Raji (cell line): ENCODE measurements around the gene GIT1.

Experiments used
- POLR2A ChIP-seq: IDR thresholded peaks from 2 replicates; pipeline ENCODE4 v1.6.1; 2011; ENCODE audit warnings: low read depth, low read length, control low read depth; ENCODE audit not compliant: insufficient read depth

The GIT1 gene

GRCh38 chr17:29578626-29579485 is 10.6 kb downstream of the GIT1 start:
- no peak for TF ChIP-seq POLR2A

- TF ChIP-seq POLR2A = no peak
Observed at GRCh38 chr17:29577385-29578211, 11.8 kb downstream of the GIT1 start.

GRCh38 chr17:29577001-29577370 is 12.5 kb downstream of the GIT1 start:
- TF ChIP-seq POLR2A = no peak

DNA sequence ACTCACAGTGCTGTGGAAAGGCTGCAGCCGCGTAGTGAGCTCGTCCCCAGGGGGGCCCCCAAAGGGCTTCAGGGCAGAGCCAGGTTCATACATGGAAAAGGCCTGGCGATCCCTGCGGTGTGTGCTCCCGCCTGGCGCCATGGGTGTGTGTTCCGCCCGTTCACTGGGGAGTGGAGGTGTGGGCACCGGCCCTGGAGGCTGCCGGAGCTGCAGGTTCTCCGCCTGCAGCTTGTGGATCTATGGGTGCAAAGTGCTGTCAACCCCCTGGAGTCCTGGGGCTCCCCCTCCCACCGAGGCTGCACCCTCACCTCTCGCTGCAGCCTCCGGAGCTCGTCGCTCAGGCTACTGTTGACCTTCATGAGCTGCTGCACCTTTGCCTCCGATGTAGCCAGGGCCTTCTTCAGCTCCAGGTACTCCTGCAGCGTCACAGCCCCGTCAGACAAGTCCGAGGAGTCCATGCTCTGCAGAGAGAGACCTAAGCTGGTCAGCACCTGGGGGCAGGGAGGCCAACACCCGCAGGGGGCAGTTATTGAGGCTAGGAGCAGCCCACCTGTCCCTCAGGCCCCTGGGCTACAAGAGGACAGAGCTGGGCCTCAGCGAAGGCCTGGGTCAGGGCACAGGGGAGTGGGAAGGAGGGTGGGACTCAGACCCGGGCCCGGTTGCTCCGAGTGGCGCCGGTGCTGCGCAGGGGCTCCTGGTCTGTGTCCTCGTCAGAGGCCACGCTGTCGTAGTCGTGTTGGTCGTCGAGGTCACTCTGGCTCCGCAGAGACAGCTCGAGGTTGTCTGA is 13.0 kb downstream of the GIT1 start:
- TF ChIP-seq POLR2A = no peak

DNA sequence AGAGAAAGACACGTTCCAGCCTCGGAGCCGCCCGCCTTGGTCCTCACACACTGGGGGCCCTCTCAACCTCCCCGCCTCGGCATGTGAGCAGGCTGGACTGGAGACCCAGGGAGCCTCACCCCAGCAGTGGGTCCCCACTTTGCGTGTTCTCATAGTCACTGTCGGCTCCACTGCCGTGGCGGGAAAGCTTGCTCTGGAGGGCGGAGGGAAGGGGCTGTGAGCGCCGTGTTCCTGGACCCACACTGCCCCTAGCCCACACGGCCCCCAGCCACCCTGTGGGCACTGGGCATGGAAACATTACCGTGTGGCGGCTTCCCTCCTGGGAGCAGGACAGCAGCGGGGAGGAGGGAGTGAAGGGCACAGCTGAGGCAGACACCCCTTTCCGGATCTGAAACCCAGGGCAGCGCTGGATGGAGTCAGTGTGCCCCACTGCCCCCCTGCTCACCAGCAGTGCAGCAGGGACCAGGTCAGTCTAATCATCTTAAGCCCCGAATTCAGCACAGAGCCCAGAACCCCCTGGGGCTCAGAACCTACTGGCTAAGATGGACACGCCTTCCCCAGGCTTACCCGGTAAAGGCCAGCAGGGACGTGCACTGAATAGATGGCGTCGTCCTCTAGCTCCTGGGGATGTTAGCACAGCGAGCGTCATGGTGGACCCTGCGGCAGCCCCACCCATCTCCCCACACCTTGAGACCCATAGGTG is 13.8 kb downstream of the GIT1 start:
- no peak for TF ChIP-seq POLR2A

GRCh38 chr17:29574732-29575510 is 14.5 kb downstream of the GIT1 start:
- no peak for TF ChIP-seq POLR2A

DNA sequence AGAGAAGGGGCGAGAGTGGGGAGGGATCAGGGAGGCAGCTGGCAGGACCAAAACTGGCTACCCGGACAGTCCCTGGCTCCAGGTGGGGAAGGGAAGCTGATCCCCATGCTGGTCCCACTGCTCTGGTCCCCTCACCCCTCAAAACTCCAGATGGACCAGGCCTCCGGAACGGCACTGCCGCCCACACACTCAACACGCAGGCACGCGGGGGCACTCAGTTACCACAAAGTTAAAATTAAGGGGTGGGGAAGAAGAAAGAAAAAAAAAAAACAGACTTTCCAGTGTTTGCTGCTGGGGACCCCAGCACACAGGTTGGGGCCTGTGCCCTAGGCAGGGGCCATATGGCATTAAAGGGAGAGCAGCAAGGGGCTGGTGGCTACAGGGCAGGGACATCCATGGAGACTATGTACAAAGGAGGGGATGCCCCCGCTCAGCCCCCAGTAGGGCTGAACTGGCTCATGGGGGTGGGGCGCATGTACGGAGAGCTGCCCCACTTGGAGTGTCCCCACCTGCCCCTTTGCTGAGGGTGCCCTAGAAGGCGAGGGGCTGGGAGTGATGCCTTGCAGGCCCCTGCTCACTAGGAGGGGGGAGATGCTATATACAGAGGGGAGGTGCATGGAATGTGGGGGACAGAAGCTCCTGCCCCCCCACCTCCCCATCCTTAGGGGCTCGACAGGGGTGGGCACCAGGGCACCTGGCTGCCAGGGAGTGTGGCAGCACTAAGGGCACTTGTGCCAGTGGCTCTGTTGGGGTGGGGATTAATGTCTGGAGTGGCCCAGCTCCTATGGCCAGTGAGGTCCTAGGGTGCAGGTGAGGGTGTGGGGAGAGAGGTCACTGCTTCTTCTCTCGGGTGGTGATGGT is 15.3 kb downstream of the GIT1 start:
- no peak for TF ChIP-seq POLR2A

DNA sequence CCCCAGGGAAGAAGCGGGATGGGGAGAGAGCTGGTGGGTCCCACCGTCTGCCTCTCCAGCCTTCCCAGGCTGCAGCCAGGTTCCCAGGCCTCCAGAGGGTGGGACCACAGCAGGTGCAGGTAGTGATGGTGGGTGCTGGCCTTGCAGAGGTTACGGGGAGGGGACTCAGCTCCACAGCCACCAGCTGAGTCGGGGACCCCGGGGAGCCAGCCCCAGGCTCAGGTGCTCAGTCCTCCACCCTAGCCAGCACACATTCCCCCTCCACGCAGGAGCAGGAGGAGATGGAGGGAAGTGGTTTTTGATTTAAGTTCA is 15.9 kb downstream of the GIT1 start:
- TF ChIP-seq POLR2A = no peak

- TF ChIP-seq POLR2A = no peak
Observed at GRCh38 chr17:29572691-29573557, 16.5 kb downstream of the GIT1 start.

DNA sequence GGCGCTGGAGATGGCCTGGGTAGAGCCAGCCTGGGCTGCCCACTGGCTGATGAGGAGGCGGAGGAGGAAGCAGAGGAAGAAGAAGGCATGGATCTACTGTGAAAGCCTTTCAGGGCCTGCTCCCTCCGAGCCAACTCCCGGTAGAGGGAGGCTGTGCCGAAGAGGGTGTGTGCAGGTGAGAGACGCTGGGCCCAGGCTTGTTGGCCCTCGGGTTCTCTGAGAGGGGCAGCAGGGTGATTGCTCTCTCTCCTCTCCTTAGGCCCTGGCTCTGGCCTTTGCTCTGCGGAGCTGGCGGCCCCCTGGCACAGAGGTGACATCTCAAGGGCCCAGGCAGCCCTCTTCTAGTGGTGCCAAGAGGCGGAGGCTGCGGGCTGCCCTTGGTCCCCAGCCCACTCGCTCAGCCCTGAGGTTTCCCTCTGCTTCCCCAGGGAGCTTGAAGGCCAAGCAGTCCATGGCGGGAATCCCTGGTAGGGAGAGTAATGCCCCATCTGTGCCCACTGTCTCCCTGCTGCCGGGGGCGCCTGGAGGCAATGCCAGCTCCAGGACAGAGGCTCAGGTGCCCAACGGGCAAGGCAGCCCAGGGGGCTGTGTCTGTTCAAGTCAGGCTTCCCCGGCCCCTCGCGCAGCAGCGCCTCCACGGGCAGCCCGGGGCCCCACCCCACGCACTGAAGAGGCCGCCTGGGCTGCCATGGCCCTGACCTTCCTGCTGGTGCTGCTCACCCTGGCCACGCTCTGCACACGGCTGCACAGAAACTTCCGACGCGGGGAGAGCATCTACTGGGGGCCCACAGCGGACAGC is 17.4 kb downstream of the GIT1 start:
- no peak for TF ChIP-seq POLR2A

DNA sequence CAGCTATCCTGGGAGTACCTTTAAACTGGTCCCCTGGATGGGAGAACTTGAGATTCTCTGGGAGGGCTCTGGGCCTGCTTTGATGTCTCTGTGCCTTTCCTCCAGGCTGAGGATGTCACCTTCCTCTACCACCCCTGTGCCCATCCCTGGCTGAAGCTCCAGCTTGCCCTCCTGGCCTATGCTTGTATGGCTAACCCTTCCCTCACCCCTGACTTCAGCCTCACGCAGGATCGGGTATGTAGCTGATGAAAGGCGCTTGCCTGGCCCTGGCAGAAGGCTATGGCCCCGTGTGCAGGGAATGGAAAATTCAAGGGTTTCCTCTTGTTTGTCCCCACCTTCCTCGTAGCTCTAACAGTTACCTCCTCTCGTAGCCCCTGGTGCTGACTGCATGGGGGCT is 18.0 kb downstream of the GIT1 start:
- no peak for TF ChIP-seq POLR2A

DNA sequence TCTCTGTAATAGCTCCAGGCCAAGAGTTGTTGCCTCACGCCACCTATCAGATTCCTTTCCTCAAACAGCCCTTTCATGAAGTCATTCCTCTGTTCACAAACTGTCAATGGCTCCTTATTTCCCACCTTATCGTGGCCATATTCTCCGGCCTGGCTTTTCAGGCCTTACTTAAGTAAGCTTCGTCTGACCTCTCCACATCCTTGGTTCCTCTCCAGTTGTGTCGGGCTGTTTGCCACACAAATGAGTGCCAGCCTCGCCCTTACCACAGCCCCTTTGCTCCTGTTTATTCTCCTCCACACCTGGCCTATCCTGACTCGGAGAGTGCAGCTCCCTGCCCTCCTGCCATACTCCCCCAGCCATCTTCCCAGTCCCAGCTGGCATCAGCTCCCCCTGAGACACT is 18.9 kb downstream of the GIT1 start:
- TF ChIP-seq POLR2A = no peak
